ENCODE results near the gene GRIA4.

- no peak for TF ChIP-seq CTCF (IDR thresholded peaks at IDR 0.05; ENCODE audit: low read depth, low read length, poor library complexity, severe bottlenecking)
- no peak for TF ChIP-seq EZH2phosphoT487 (IDR thresholded peaks at IDR 0.05; ENCODE audit: borderline replicate concordance, low read length)
Observed at GRCh38 chr11:105861225-105861624, 251.4 kb downstream of the GRIA4 start.
